Gastroesophageal sphincter (tissue), 4 donors: ENCODE results near the gene TRIM61. TPM values are rescaled to one million over a fixed set of nuclear protein-coding genes. Genes with fewer than 3 reads are reported as not detected.
"Not testable (repeated sequence)": the region's sequence is repeated elsewhere in the genome, so short reads cannot be mapped to it uniquely, and the experiment has no call there.

ENCODE experiments used
- ATAC-seq: fragments of 150-250 bp; one replicate; pipeline ENCODE4 v1.9.1; 2016; ENCODE audit warnings: mild to moderate bottlenecking, moderate library complexity
- H3K27ac ChIP-seq, 4 donors: fragments of 200-600 bp; sonication (generic) in 3 of 4; 1 replicate in 3 of 4; 2 replicates in 1 of 4; pipeline ENCODE4 v1.5.1; 2016 to 2019
- H3K27me3 ChIP-seq: fragments of 200-600 bp; sonication (generic); one replicate; pipeline ENCODE4 v1.5.1; 2019
- H3K36me3 ChIP-seq, 2 donors: fragments of 200-600 bp; sonication (generic); one replicate each; pipeline ENCODE4 v1.5.1; 2019; ENCODE audit warnings: control low read depth in 1 of 2
- H3K4me1 ChIP-seq, 3 donors: fragments of 200-600 bp; sonication (generic); 1 replicate in 2 of 3; 2 replicates in 1 of 3; pipeline ENCODE4 v1.5.1; 2016 to 2019; ENCODE audit warnings: control low read depth in 2 of 3
- H3K4me3 ChIP-seq, 2 donors: fragments of 200-600 bp; sonication (generic); one replicate each; pipeline ENCODE4 v1.5.1; 2019; ENCODE audit warnings: mild to moderate bottlenecking in 1 of 2, moderate library complexity in 1 of 2
- H3K9me3 ChIP-seq, 3 donors: fragments of 200-600 bp; sonication (generic); one replicate each; pipeline ENCODE4 v1.5.1; 2017 to 2019; ENCODE audit warnings: control low read depth in 2 of 3
- EP300 ChIP-seq: sonication (generic); formaldehyde crosslinking; IDR thresholded peaks from one replicate; pipeline ENCODE4 v1.6.1; 2017; ENCODE audit warnings: antibody characterized with exemption, mild to moderate bottlenecking
- POLR2A ChIP-seq, 2 donors: fragments of 450-650 bp; IDR thresholded peaks; one replicate each; pipeline ENCODE4 v1.6.1; 2017; ENCODE audit warnings: antibody characterized with exemption in 2 of 2, mild to moderate bottlenecking in 2 of 2, moderate library complexity in 1 of 2
- POLR2AphosphoS5 ChIP-seq: sonication (generic); formaldehyde crosslinking; IDR thresholded peaks from one replicate; pipeline ENCODE4 v1.6.1; 2017; ENCODE audit warnings: antibody characterized with exemption
- WGBS, 2 donors: methylation state at CpG; one replicate each; pipeline ENCODE4 v1.1.5; 2018; ENCODE audit warnings: low coverage in 1 of 2; 5-methylcytosine and 5-hydroxymethylcytosine counted together
- total RNA-seq, 4 donors: library from RNA; depleted of rRNA; stranded (reverse); fragments of >200 nt; gene quantifications; one replicate each; pipeline ENCODE4 v1.1.0, GENCODE V29; 2016
- TF ChIP-seq, protein P1 (sequence below), 4 experiments: fragments of 200-600 bp in 2 of 4; fragments of 450-650 bp in 2 of 4; sonication (generic) in 1 of 4; IDR thresholded peaks; one replicate each; pipeline ENCODE4 v1.5.1; 2017 to 2019; ENCODE audit warnings: antibody characterized with exemption in 4 of 4, mild to moderate bottlenecking in 2 of 4, moderate library complexity in 2 of 4

TRIM61 gene
- total RNA-seq: under 1 TPM in 3 of 4 donors, not detected in 1; 0.19 to 0.99 (median 0.94) TPM

DNA sequence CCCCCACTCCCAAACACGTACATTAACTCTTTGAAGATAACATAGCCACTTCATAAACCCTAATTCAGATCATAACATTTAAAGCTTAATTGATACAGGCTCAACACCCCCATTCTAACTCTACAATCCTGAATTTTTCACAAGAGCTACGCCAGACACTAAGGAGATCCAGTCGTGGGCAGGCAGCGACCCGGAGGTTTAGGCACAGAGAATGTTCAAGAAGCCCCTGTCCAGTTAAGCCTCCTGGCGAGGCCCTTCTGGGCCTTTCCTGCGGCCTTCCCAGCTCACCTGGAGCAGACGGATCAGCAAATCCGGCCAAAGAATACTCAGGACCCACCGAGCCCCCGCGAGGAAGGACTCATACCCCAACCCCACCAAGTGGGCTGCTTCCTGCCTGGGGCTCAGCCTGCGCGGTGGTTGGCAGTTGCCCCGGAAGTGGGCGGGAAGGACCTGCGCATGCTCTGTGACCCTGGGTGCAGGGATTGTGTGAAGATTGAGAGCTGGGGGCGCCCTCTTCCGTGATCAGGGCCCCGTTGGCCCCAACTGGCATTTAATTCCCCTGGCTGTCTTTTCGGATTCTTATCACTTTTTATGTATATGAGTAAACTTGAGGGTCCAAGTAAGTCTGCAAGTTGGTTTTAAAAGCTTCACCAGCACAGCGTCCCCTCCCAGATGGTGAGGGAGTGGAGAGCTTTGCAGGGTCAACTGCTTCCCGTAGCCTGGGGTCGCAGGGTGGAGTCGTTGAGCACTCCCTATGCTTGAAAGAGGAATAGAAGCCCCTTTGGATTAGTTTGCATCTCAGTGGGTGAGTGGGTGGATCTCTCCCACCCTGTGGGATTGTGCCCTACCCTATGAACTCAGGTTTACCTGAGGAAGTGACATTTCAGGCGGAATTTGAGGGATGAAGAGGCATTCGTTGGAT lies at the start of gene TRIM61:
TRIM61 (minus strand) TSS at position 415 of the 922 bp plus-strand sequence. CDS start 7,655 bp downstream, outside the sequence.
- Histone ChIP-seq H3K9me3 (no peaks in the 10 kb centered on the region), H3K27ac (peak within 1 kb of the TSS in 1 of 4 donors; percentile 51), H3K4me3 (peak within 1 kb of the TSS; percentile 32 to 45), H3K4me1 (no peaks in the 10 kb centered on the region), H3K36me3 (no peaks in the 10 kb centered on the region), H3K27me3 (peaks cover 7% of the 10 kb centered on the region)
- 10% methylated on average over 3 of the region's 27 CpGs; no CpG with 5 or more reads in 1 of the 2 donors for WGBS, 2 donors
- TF ChIP-seq, protein P1, sequence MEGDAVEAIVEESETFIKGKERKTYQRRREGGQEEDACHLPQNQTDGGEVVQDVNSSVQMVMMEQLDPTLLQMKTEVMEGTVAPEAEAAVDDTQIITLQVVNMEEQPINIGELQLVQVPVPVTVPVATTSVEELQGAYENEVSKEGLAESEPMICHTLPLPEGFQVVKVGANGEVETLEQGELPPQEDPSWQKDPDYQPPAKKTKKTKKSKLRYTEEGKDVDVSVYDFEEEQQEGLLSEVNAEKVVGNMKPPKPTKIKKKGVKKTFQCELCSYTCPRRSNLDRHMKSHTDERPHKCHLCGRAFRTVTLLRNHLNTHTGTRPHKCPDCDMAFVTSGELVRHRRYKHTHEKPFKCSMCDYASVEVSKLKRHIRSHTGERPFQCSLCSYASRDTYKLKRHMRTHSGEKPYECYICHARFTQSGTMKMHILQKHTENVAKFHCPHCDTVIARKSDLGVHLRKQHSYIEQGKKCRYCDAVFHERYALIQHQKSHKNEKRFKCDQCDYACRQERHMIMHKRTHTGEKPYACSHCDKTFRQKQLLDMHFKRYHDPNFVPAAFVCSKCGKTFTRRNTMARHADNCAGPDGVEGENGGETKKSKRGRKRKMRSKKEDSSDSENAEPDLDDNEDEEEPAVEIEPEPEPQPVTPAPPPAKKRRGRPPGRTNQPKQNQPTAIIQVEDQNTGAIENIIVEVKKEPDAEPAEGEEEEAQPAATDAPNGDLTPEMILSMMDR (IDR thresholded peaks at IDR 0.05): peak in 1 of 4 experiments; percentile 13
- no peak for TF ChIP-seq EP300
- no peak for TF ChIP-seq POLR2A (IDR thresholded peaks at IDR 0.05)
- no peak for TF ChIP-seq POLR2AphosphoS5
- ATAC-seq: peak; percentile 39

DNA sequence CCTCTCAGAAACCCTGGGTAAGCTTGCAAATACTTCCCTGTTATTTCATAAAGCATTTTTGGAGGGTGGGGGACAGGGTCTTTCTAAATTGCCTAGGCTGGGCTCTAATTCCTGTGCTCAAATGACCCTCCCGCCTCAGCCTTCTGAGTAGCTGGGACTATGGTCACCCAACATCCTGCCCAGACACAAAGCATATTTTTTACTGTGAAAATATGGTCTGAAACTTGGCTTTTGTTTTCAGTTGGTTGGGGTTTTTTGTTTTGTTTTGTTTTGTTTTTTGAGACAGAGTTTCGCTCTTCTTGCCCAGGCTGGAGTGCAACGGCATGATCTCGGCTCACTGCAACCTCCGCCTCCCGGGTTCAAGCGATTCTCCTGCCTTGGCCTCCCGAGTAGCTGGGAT lies 48.3 kb upstream of the TRIM61 start:
- WGBS, 2 donors: 93 to 95% methylated on average over 3 to 8 of the region's 8 CpGs
- H3K4me3 ChIP-seq, H3K36me3 ChIP-seq, H3K4me1 ChIP-seq, H3K27me3 ChIP-seq, ATAC-seq, H3K27ac ChIP-seq, H3K9me3 ChIP-seq: not testable (repeated sequence)

DNA sequence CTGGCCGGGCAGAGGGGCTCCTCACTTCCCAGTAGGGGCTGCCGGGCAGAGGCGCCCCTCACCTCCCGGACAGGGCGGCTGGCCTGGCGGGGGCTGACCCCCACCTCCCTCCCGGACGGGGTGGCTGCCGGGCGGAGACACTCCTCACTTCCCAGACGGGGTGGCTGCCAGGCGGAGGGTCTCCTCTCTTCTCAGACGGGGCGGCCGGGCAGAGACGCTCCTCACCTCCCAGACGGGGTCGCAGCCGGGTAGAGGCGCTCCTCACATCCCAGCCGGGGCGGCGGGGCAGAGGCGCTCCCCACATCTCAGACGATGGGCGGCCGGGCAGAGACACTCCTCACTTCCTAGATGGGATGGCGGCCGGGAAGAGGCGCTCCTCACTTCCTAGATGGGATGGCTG lies 42.5 kb upstream of the TRIM61 start:
- H3K27me3 ChIP-seq, H3K4me3 ChIP-seq, H3K4me1 ChIP-seq, H3K9me3 ChIP-seq, H3K36me3 ChIP-seq, H3K27ac ChIP-seq, ATAC-seq: not testable (repeated sequence)
- no CpG with 5 or more reads among the region's 30 CpGs for WGBS, 2 donors

DNA sequence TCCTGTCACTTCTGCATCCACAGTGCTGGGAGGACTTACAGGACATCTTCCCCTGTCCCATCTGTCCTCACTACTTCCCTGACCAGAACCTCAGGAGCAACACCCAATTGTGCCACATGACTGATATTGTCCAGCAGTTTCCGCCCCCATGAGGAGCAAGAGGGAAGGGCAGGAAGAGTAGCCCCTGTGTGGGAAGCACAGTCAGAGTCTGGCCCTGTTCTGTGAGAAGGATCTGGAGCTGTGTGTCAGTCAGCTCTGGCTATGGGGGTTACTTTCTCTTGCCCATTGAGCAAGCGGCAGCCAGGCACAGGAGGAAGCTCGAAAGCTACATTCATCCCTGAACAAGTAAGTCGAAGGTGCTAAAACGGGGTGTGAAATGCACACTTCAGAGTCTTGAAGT lies 39.5 kb upstream of the TRIM61 start:
- Histone ChIP-seq H3K9me3 (no peaks in the 10 kb centered on the region), H3K4me3 (no peak overlapping the region), H3K36me3 (no peaks in the 10 kb centered on the region), H3K4me1 (no peaks in the 10 kb centered on the region), H3K27ac (no peak overlapping the region), H3K27me3 (no peaks in the 10 kb centered on the region)
- TF ChIP-seq, protein P1 (IDR thresholded peaks at IDR 0.05): no peak
- TF ChIP-seq POLR2AphosphoS5 (no peak), EP300 (no peak), POLR2A (IDR thresholded peaks at IDR 0.05) (no peak)
- ATAC-seq: no peak
- 30 to 81% methylated on average over 2 to 5 of the region's 5 CpGs for WGBS, 2 donors

DNA sequence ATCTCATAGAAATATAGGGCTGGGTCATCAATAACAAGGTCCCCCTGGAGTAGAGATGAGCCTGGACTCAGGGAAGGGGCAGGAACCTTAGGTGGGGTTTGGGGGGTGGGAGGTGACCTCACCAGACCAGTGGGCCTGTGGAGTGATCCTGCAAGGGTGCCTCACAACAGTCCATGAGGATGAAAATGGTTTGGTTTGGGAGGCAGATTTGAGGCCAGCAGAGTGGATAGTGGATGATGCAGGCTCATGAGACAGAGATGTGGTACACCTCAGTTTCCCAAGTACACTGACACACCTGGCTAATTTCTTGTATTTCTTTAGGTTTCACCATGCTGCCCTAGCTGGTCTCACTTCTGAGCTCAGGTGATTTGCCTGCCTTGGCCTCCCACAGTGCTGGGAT lies 36.2 kb upstream of the TRIM61 start:
- no peaks in the 10 kb centered on the region for H3K27me3 ChIP-seq
- H3K4me3 ChIP-seq: no peak overlapping the region
- H3K4me1 ChIP-seq: no peaks in the 10 kb centered on the region
- ATAC-seq: no peak
- no peak overlapping the region for H3K27ac ChIP-seq
- TF ChIP-seq, protein P1 (IDR thresholded peaks at IDR 0.05): no peak
- TF ChIP-seq POLR2AphosphoS5 (no peak), POLR2A (IDR thresholded peaks at IDR 0.05) (no peak), EP300 (no peak)
- H3K36me3 ChIP-seq: no peaks in the 10 kb centered on the region
- no peaks in the 10 kb centered on the region for H3K9me3 ChIP-seq

DNA sequence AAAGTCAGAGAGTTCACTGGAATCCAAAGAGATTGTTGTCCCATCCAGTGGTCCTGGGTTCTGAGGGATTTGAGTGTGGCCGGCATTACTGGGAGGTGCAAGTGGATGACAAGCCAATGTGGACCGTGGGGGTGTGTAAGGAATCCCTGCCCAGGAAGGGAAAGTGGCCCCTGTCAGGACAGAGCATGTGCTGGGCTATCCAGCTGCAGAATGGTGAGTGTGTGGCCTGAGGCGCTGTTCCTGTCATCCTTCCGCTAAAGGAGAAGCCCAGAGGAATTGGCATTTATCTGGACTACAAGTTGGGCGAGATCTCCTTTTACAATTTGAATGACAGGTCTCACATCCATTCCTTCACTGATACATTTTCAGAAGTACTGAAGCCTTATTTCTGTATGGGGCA lies 33.9 kb upstream of the TRIM61 start:
- H3K36me3 ChIP-seq: no peaks in the 10 kb centered on the region
- 78 to 100% methylated on average over 3 to 5 of the region's 5 CpGs for WGBS, 2 donors
- TF ChIP-seq POLR2AphosphoS5: no peak
- TF ChIP-seq, protein P1 (IDR thresholded peaks at IDR 0.05): no peak
- no peak for TF ChIP-seq EP300
- TF ChIP-seq POLR2A (IDR thresholded peaks at IDR 0.05): no peak
- H3K9me3 ChIP-seq: no peaks in the 10 kb centered on the region
- no peak overlapping the region for H3K27ac ChIP-seq
- ATAC-seq: no peak
- no peak overlapping the region for H3K4me3 ChIP-seq
- H3K27me3 ChIP-seq: no peaks in the 10 kb centered on the region
- peaks cover 0 to 3% (median 0%) of the 10 kb centered on the region in 3 donors for H3K4me1 ChIP-seq
